ENCODE measurements around the gene NEUROD2. TPM values are rescaled to one million over a fixed set of nuclear protein-coding genes. Genes with fewer than 3 reads are reported as not detected.
A peak's percentile ranks its signal among the peaks of the same experiment; 100 is the strongest.

Gene NEUROD2
- total and polyA plus RNA-seq, 2 donors (not counting 3 experiments of a cell fraction or from before 2014, with no cell fraction given) = not detected

- no peak for DNase-seq (ENCODE audit: low read depth, low spot score)
- no peaks in the 10 kb centered on the region for H3K9me1 ChIP-seq (replicated peaks; ENCODE audit: control insufficient read depth, extremely low read depth, insufficient read depth, low read length)
- H3K4me2 ChIP-seq (ENCODE audit: insufficient read depth, low read length) = no peak overlapping the region
- POLR2A ChIA-PET = no interaction called here
- H3K36me3 ChIP-seq (ENCODE audit: control insufficient read depth in 2 of 2, extremely low read depth in 1 of 2, insufficient read depth in 2 of 2, low read length in 2 of 2) = no peaks in the 10 kb centered on the region
- dilution Hi-C loops (cut with MboI; ENCODE audit: extremely low pct_ligation_motif_present, low sequenced_read_pairs) = no loop called here
- H3K27ac ChIP-seq (ENCODE audit: insufficient read depth, low read depth, low read length) = no peak overlapping the region
- no peak overlapping the region for H3K4me3 ChIP-seq (replicated peaks in 1 of 3; ENCODE audit: insufficient read depth in 1 of 3, low read depth in 1 of 3, low read length in 3 of 3)
- peaks cover 7% of the 10 kb centered on the region for H3K4me1 ChIP-seq (ENCODE audit: control insufficient read depth, extremely low read depth, insufficient read depth, low read length)
- H4K20me1 ChIP-seq (replicated peaks; ENCODE audit: control insufficient read depth, extremely low read depth, insufficient read depth, low read length) = no peaks in the 10 kb centered on the region
- H3K9me3 ChIP-seq (replicated peaks; ENCODE audit: control insufficient read depth, insufficient read depth, low read length) = no peaks in the 10 kb centered on the region
- CTCF ChIA-PET = interaction anchor here (0.9 to 5.8 kb wide), 35 partner anchors 9 to 360 kb away, joined by 3 to 291 read pairs (median 10); partner anchors contain the start of genes ERBB2, MIEN1, PGAP3 and PNMT
- H3K9ac ChIP-seq (replicated peaks; ENCODE audit: extremely low read depth, insufficient read depth, low read length) = no peak overlapping the region
- no TSS peak for BruUV-seq (replicated peaks)
- H3K79me2 ChIP-seq (ENCODE audit: control insufficient read depth, insufficient read depth, low read length) = no peaks in the 10 kb centered on the region
- FAIRE-seq = no peak
- no peak overlapping the region for H2AFZ ChIP-seq (ENCODE audit: low read depth, low read length)
- peaks cover 28 to 29% of the 10 kb centered on the region in 2 experiments for H3K27me3 ChIP-seq (ENCODE audit: control insufficient read depth in 2 of 2, insufficient read depth in 2 of 2, low read length in 2 of 2)
- intact Hi-C loops (cut with micrococcal nuclease) = loop anchor here (1.0 to 10.0 kb wide), 10 partner anchors 30 to 358 kb away; partner anchors contain the start of genes MIEN1, PNMT and PSMD3
- TF ChIP-seq POLR2AphosphoS5 (IDR thresholded peaks at IDR 0.05; ENCODE audit: insufficient read depth, low read depth, low read length) (no peak), JUN (IDR thresholded peaks at IDR 0.05; ENCODE audit: borderline replicate concordance, insufficient read depth, insufficient read length, low read depth) (no peak), FOS (IDR thresholded peaks at IDR 0.05; ENCODE audit: borderline replicate concordance, insufficient read depth, low read length) (no peak), MYC (IDR thresholded peaks at IDR 0.05; ENCODE audit: low read depth, low read length) (no peak), GATA2 (IDR thresholded peaks at IDR 0.05; ENCODE audit: insufficient read depth, insufficient read length, low read depth, low read length) (no peak), CTCF (IDR thresholded peaks at IDR 0.05; ENCODE audit: extremely low read depth in 1 of 2, insufficient read depth in 1 of 2, low read depth in 1 of 2, low read length in 2 of 2) (no peak), EZH2 (IDR thresholded peaks at IDR 0.05; ENCODE audit: borderline replicate concordance, low read depth, low read length, severe bottlenecking) (peak; percentile 8)
These were observed 14.8 kb upstream of the NEUROD2 start for GRCh38 chr17:39622380-39623006.

Data from endothelial cell of umbilical vein (primary cell).